ENCODE results near the gene NPAS3.

Gene NPAS3

DNA sequence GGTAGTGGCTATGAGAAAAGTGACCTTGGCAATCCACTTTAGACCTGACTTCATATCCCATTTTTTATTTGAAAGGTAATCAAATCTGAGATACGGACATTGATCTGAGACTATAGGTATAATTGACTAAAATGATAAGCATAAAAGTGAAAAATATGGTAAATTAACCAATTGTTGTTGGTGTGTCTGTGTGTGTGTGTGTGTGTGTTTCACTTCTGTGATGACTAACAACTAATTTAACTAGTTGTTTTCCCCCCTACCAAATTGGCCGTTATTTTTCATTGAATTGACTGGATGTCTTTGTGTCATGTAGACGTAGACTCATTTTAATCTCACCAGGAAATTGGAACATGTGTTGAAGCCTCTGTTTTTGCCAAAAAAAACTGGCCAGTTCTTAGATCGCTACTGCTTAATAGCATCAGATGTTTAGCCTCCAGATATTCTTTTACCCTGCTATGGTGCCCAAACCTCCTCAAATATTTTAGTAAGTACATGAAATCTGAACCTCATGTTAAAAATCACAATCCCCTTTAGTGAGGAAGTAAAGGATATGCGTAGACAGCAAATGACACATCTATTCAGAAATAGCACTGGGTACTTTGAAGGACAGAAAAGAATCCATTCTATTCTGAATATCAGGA lies 617.2 kb downstream of the NPAS3 start:
- no peak for DNase-seq (ENCODE audit: low read depth in 2 of 2)

DNA sequence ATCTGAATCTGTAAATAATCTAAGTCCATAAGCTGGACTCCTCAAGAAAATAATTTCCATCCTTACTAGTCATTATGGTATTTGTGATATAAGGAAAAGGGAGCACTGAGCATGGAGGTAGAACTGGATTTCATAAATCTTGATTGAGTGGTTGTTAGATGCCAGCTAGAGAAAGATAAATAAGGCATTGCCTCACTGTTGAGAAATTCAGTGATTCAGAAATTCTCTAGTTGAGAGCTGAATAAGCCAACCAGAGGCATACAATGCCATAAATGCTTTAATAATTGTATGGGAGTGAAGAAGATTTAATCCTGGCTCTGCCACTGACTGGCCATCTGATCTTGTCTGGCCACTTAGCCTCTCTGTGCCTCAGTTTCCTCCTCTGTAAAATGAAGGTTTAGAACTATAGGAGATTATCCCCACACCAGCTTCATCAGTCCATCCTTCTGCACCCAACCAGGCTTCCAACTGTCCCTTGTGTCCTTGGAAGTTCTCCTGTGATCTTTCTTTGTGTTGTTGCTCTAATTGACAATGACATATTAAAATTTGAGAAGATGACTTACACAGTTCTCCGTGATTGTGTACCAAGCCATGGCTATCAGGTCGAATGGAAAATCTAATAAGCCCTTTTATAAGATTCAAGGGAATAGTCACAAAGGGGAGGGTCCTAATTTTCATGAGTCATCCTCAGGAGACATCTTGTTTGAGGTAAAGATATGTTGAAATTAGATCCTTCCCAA lies 617.9 kb downstream of the NPAS3 start:
- DNase-seq (ENCODE audit: low read depth in 2 of 2), result no peak

DNA sequence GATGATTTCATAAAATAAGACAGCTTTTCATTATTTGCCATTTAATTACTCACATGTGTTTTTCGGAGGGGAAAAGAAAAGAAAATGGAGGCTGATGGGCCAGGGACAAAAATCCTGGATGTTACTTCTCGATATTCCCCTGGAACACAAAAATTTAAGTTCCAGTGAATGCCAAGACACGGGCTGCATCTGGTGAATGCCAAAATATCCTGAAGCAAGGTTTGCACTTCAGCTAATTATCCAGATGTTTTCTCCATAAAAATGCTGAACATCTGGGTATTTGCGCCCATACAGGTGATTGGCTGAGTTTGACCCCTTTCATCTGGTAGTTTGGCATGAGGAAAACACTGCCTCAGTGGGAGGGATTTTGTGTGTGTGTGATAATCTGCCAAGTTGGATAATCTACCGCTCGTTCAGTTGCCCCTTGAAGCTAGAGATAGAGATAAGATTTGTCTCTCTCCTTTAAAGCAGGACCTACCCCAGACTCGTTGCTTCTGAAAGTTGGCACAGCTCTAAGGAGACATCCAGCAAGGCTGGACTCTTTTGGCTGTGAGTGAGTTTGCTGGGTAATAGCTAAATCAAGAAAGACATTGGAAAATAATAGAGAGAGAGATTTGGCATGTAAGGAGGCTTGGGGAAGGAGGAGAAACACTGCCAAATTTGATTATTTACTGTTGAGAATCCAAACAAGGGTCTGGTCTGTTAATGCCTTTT lies 622.2 kb downstream of the NPAS3 start:
- no peak for DNase-seq (ENCODE audit: low read depth in 2 of 2)

DNA sequence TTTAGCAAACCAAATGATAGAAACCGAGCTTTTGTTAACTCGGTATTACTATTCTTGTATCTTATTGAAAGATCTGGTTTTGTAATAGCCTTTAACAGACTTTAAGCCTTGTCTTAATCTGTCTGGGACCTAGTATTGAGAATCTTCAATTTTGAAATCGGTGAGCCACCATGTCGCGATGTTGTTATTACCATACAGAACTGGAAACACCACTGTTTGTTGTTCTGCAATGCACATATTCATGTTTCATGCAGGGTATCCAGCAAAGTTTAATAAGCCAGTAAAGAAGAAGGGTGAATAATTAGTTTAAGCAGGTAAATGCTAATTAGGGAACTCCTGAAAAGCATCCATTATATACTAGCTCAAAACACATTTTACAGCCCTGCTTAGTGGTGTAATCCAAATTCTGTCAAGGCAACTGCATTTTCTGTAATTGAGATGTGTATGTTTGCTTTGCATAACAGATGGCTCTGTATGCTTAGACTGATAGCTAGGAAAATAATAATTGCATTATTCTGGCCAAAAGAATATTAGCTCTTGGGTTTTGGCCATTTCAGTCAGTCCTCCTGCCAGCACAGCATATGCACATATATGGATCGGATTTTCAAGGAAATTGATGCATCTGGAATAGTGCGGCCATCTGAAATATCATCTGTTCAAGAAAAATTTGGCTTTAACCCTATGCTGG lies 623.0 kb downstream of the NPAS3 start:
- DNase-seq (ENCODE audit: low read depth in 2 of 2), result no peak

DNA sequence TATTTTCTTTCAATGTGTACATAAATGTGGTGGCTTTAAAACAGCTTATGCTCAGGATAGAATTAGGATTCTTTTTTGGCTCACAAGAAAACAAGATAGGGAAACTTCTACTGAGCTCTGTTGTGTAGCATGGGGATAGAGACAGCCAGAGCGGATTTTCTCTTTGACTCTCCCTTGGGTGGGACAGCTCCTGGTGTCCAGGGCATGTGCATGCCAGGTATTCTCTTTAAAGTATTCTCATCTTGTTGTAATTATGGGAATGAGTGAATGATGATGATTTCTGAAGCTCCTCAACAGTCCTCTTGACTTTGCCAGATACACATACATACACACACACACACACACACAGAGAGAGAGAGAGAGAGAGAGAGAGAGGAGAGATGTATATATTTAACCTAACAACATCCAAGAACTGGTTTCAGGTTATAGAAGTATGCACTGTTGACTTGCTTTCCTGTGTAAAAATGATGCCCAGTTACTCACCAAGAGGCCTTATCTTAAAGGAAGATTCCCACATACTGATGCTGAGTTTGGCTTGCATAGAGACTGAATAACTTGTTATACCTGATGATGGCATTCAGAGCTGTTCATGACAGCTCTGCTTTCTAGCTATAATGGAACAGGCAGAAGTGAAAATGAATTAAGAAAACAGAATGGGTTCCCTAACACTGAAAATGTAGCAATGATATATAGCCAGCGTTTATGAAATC lies 624.7 kb downstream of the NPAS3 start:
- no peak for DNase-seq (ENCODE audit: low read depth in 2 of 2)

DNA sequence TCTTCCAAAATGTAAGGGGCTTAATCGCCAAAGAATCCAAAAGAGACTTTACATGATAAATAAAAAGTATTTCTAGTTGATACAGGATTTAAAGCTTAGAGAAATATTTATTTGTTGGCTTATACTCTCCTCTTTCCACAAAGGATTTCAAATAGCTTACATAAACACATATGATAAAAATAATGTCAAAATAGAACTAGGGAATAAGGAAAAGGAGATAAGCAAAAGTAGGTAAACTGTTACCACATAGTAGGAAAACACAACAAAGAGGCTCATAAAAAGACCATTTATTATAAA lies 625.2 kb downstream of the NPAS3 start:
- DNase-seq (ENCODE audit: low read depth in 2 of 2), result no peak

DNA sequence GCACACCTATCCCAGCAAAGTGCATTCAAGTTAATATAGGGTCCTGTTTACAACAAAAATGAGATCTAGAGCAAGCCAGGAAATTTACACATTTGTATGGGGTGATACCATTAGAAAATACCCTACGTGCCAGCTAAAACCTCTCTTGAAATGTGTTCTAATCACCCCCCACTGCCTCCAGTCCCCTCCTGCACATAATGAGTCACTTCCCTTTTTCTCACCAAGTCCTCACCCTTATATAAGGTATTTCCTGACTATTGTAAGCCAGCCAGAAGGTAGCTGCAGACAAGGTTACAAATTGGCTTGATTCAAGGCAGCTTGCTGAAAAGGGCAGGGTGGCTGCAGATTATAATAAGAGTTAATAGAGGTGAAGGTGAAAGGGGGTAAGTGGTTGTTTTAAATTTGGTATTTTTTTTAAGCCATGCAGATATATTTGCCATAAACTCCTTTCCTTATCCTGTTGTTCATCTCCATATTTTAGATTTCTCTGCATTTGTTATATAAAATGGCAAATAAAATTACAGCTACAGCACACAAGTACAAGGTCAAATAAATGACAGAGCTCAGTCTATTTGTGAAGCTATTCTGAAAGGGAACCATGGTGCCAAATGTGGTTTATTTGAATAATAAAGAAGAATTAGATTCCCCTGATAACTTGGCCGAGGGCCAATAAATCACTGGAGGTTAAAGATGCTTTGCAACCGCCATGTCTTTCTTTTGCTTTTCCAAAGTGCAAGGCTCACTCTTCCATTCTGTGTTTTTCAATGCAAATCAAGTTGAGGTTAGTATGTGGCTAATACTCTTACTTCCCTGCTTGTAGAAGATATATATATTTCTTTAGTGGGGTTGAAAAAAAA lies 626.3 kb downstream of the NPAS3 start:
- no peak for DNase-seq (ENCODE audit: low read depth in 2 of 2)

DNA sequence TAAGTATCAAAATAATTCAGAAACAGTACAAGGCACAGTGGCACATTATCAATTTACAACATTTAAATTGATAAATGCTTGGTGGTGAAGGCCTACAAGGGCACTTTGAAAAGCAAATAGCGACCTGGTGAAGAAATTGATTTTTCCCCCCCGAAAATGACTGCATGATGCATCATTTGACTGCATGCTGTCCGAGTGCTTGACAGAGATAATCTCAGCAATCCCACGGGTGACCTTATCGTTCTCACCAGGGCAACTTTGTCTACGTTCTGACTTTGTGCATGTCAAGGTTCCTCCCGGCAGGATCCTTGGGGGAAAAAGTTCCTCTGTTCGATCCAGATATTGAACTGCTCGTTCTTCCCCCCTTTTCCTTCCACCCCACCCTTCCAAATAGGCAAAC lies 627.4 kb downstream of the NPAS3 start:
- DNase-seq (ENCODE audit: low read depth in 2 of 2), result no peak

DNA sequence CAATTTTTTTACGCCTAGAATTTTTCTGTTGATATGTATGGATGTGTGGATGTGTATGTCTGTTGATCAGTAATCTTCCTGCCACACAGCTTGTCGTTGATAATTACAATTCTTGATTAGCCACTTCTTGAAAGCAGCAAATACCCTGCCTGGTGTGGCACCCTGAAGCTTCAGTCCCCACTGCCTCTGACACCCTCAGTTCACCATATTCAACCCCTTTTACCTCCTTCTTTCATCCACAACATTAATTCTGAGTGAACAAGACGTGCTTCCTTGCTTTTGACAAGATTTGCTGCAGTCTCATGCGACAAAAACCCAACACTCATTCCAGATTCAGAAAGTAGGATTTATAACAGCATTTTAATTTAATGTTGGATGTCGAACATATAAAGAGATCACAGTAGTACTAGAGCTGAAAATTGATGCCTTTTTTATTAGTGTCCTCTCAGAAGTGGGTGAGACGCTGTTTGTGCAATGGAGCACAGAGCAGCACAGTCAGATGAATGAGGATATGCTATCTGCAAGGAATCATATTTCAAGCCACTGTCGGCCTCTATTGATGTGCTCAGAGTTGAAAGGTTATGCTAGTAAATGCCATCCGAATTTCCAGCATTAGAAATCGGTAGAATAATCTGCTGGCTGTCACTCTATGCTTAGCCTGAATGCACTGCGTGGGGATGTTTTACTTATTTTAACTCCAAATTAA lies 628.5 kb downstream of the NPAS3 start:
- DNase-seq (ENCODE audit: low read depth in 2 of 2), result no peak

DNA sequence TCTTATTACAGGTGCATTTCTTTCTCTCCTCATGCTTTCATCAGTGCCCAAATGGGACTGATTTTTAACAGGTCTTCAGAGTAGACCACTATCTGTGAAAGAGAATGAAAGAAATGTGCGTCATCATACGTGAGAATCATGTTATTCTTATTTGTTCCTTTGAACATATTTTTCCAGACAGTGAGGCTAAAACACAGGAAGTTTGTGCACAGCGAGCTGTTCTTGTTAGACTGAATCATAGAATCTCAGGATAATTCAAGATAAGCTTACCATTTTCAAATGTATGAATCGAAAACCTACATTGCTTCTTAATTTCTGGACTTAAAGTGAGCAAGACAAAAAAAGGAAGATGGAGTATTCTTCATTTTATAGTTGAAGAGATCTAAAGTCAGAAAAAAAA lies 629.1 kb downstream of the NPAS3 start:
- no peak for DNase-seq (ENCODE audit: low read depth in 2 of 2)

DNA sequence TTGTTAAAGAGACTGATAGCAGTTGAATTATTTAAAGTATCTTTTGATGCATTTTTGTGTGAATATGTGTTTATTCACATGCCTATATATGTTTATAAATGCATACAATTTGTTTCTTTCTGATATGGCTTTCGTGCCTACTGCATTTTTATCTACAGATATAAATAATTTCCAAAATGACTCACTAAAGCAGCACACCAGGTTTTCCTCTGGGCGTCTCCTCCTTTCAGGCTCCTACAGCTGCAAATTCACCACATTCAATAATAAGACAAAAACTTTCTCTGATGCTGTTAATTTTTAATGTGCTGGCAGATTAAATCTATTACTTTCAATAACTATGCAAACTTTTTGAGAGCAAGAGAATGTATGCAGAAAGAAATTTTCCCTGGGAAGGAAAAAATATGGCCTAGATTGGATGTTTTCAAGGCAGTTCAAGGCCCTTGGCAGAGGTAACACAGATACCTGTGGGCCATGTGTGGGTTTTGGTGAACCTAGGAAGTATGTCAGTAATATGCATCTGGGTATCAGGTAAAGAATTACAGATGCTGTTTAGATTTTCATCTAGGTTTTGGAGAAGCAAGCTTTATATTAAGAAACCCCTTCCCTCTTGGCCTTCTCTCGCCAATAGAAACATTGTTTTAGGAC lies 630.4 kb downstream of the NPAS3 start:
- no peak for DNase-seq (ENCODE audit: low read depth in 2 of 2)

DNA sequence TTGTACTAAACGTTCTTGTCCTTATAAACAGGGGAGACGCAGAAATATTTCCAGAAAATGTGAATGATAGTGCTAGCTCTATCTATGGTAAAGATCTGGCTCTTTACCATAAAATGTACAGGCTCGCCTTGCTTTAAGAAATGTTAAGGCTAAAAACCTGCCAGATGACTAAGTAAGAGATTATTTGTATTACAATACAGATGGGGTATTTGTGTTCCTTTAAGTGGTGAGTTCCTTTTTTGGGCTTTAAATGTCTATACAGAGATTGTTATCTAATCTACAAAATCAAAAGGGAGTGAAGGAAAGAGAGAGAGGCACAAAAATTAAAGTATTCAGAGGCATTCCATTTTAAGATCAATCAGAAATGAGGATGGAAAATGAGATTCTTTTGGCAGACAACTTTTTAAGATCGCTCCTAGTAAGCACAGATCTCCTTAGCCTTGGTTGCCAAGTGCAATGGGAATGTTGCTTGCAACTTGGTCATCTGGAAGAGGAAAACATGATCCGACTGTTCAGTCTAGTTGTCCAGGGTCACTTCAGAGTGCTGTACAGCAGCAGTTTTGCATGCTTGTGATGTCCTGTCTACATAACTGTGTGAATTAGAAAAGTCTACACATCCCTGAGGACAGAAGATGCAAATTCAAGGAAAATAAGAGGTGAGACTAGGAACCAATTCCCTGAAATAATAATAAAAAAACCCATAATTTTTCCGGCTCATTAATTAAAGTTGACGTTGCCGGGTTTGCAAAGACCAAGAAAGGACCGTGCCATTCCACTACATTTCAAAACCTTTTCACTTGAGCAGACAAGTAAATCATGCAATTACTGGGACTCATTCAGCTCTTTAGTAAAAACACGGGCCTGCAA lies 631.4 kb downstream of the NPAS3 start:
- no peak for DNase-seq (ENCODE audit: low read depth in 2 of 2)

DNA sequence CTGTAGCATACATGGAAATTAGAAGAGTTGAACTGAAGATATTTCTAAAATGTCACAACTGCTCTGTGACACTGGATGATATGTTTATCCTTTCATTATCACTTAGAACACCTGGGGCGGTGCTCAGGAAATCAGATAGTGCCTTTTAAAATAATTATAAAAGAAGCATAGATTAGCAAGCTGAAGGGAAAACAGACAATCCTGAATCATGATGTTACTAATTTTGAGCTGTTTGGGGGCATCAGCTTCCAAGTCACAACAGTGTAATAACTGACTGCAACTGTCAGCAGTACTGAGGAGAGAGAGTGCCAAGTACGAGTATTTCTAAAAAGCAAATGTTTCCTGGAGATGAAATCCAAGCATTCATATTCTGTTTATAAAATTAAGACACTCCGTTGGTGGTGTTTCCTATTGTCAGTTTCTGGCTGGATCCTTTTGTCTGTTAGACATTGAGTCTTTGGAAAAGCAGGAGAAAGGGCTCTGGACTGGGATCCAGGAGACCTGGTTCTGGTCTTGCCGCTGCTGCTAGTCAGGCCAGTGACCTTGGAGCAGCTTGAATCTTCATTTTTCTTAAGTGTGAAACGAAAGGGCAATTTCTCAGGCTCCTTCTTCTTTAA lies 632.1 kb downstream of the NPAS3 start:
- DNase-seq (ENCODE audit: low read depth in 2 of 2), result no peak

DNA sequence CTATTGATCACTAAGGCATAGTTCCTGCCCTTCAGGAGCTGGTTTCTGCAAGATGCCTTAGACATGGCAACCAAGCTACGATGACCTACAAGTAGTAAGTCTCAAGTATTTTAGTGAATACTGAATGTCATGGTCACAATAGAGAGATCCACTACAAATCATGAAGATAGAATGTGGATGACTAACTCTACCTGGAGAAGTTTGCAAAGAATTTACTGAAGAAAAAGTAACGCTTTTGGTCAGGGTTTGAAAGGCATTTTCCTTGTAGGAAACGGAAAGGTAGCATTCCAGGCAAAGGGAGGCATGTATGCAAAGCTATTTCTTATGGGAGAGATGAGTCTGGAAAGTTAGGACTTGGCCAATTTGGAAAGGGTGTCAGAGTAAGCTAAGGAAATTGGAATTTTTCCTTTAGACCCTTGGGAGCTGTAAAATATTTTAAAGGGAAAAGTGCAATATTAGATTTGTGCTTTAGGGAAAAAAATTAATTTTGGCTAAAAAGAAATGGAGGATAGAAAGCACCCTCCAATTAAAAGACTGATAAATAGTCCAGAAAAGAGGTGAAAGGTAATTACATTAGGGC lies 634.7 kb downstream of the NPAS3 start:
- DNase-seq (ENCODE audit: low read depth in 2 of 2), result no peak

DNA sequence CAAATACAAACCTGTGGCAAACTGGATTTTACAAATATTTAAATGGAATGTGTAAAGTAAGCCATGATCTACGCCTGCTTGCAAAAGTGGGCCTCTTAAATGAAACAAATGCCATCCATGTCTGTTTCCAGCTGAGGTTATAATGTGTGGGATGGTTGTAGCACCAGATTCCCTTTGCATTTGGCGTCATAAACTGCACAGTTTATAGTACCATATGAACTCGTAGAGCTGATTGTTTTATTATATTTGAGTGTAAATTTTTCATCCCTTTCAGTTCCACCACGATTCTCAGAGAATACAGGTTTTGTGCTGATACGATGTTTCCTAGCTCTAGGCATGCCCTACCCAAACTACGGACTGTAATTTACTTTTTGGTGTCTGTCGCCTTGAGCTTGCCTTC lies 637.3 kb downstream of the NPAS3 start:
- DNase-seq (ENCODE audit: low read depth in 2 of 2), result no peak

DNA sequence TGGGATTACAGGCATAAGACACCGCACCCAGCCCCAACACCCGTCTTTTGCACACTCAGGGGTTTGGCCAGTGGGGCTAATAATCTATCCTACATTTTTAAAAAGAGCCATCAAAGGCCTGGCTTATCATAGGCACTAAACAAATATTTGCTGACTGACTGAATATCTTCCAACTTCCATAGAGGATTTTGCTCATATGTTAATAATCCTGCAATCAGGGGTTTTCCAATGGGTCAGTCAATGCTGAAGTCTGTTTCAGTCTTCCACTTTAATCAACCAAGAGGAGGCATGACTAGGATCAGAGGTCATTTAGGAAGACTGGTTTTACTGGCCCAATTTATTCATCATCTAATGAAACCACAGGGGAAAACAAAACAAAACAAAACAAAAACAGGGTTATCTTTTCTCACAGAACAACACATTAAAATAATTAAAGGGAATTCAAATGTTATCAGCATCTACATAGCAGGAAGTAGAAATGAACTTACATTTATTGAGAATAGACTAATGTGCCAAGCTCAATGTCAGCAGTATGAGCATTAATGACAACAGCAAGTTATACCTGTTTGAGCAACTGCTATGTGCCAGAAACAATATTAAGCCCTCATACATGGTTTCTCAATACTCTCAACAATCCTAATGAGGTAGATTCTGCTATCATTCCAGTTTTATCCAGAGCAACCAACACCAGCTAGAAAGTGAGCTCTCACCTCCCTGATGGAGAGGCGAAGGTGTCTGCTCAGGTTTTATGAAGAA lies 640.0 kb downstream of the NPAS3 start:
- no peak for DNase-seq (ENCODE audit: low read depth in 2 of 2)

DNA sequence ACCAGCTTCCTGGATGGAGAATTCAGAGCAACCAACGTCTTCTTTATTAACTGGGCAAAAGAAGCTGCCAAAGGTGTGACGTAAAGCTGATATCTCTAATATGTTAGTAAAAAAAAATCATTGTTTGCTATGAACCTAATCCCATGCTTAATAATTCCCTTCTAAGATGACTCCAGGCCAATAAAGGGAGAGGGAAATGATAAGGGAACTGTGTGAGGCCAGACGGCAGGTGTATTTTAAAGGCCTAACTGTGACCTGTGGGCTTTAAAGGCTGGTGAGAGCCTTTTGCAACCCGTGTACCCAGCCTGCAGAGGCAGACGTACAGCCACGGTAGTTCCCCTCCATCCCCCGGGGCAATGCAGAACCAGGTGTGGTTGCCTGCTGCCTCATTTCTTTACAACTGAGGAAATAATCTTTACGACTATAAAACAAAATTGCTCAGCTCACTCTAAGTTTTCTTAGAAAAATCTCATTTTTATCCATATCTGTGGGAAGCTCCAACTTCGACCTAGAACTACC lies 641.6 kb downstream of the NPAS3 start:
- no peak for DNase-seq (ENCODE audit: low read depth in 2 of 2)

Data from stimulated activated CD4-positive, alpha-beta T cell treated with anti-CD3 and anti-CD28 coated beads, Interleukin-1b, Interleukin-23, amount 100 ng/mL, for 1 hour (primary cell).